Hepatocyte (in vitro differentiated cells): Measurements from ENCODE around the gene ZNF628. TPM values are rescaled to one million over a fixed set of nuclear protein-coding genes. Genes with fewer than 3 reads are reported as not detected.

Experiments
- DNase-seq: peaks from one replicate; pipeline ENCODE4 v3.0.0-alpha.2; 2016; ENCODE audit warnings: low spot score
- H2AFZ ChIP-seq: fragments of 200-600 bp; sonication (generic); 2 replicates; pipeline ENCODE4 v1.6.0; 2016; ENCODE audit warnings: antibody characterized with exemption, mild to moderate bottlenecking
- H3K27ac ChIP-seq: fragments of 200-600 bp; sonication (generic); 2 replicates; pipeline ENCODE4 v1.5.1; 2016; ENCODE audit warnings: mild to moderate bottlenecking
- H3K27me3 ChIP-seq: fragments of 200-600 bp; sonication (generic); 2 replicates; pipeline ENCODE4 v1.6.1; 2016
- H3K36me3 ChIP-seq: fragments of 200-600 bp; sonication (generic); replicated peaks from 2 replicates; pipeline ENCODE4 v1.5.1; 2016; ENCODE audit warnings: low read depth; ENCODE audit not compliant: insufficient read depth
- H3K4me1 ChIP-seq: fragments of 200-600 bp; sonication (generic); 2 replicates; pipeline ENCODE4 v1.5.1; 2016; ENCODE audit warnings: mild to moderate bottlenecking, moderate library complexity; ENCODE audit not compliant: insufficient read depth
- H3K4me2 ChIP-seq: fragments of 200-600 bp; sonication (generic); 2 replicates; pipeline ENCODE4 v1.6.0; 2016
- H3K4me3 ChIP-seq: fragments of 200-600 bp; sonication (generic); 2 replicates; pipeline ENCODE4 v1.5.1; 2016; ENCODE audit warnings: mild to moderate bottlenecking
- H3K79me2 ChIP-seq: fragments of 200-600 bp; sonication (generic); 2 replicates; pipeline ENCODE4 v1.6.0; 2017; ENCODE audit warnings: mild to moderate bottlenecking
- H3K9me2 ChIP-seq: fragments of 200-600 bp; sonication (generic); replicated peaks from 2 replicates; pipeline ENCODE4 v1.6.0; 2017; ENCODE audit warnings: mild to moderate bottlenecking; ENCODE audit not compliant: insufficient read depth
- H3K9me3 ChIP-seq: fragments of 200-600 bp; sonication (generic); 2 replicates; pipeline ENCODE4 v1.5.1; 2016; ENCODE audit warnings: low read depth, mild to moderate bottlenecking
- H4K20me1 ChIP-seq: fragments of 200-600 bp; sonication (generic); 2 replicates; pipeline ENCODE4 v1.6.0; 2016; ENCODE audit warnings: mild to moderate bottlenecking; ENCODE audit not compliant: insufficient read depth, poor library complexity, severe bottlenecking
- CTCF ChIP-seq: fragments of 200-600 bp; sonication (generic); IDR thresholded peaks from 2 replicates; pipeline ENCODE4 v1.5.1; 2016; ENCODE audit warnings: antibody characterized with exemption, mild to moderate bottlenecking; ENCODE audit not compliant: poor library complexity
- EZH2 ChIP-seq: fragments of 200-600 bp; sonication (generic); IDR thresholded peaks from 2 replicates; pipeline ENCODE4 v1.6.1; 2016; ENCODE audit warnings: antibody characterized with exemption, mild to moderate bottlenecking, borderline replicate concordance
- EZH2phosphoT487 ChIP-seq: fragments of 200-600 bp; sonication (generic); IDR thresholded peaks from one replicate; pipeline ENCODE4 v1.6.1; 2018; ENCODE audit warnings: antibody characterized with exemption, mild to moderate bottlenecking, low read depth, moderate library complexity; ENCODE audit not compliant: unreplicated experiment, severe bottlenecking
- WGBS: methylation state at CpG from one replicate; pipeline ENCODE4 v1.1.6; 2016; ENCODE audit warnings: low lambda C conversion rate; ENCODE audit errors: missing lambda C conversion rate; 5-methylcytosine and 5-hydroxymethylcytosine counted together
- polyA plus RNA-seq: library from polyadenylated mRNA; unstranded; fragments of >200 nt; fragmentation: Nextera tagmentation; extraction: Ambion mirVana; gene quantifications from 2 replicates; pipeline ENCODE4 v1.2.1, GENCODE V29; 2016
- total RNA-seq: library from RNA; depleted of rRNA; stranded (reverse); fragments of >200 nt; gene quantifications from 2 replicates; pipeline ENCODE4 v1.2.3, GENCODE V29; 2014

The ZNF628 gene
- total and polyA plus RNA-seq, 2 experiments from 2014 or later, result 1.2 to 4.7 TPM

GRCh38 chr19:55519451-55520311, 43.3 kb downstream of the ZNF628 start:
- 85% methylated on average over 10 of the region's 10 CpGs for WGBS

GRCh38 chr19:55520691-55521292, 44.4 kb downstream of the ZNF628 start:
- Histone ChIP-seq H3K36me3 (no peaks in the 10 kb centered on the region), H4K20me1 (no peaks in the 10 kb centered on the region), H3K4me1 (no peaks in the 10 kb centered on the region), H3K9me3 (no peaks in the 10 kb centered on the region), H3K27ac (no peak overlapping the region), H3K4me2 (no peak overlapping the region), H3K27me3 (peaks cover 5% of the 10 kb centered on the region), H2AFZ (no peak overlapping the region), H3K79me2 (no peaks in the 10 kb centered on the region), H3K4me3 (no peak overlapping the region), H3K9me2 (no peaks in the 10 kb centered on the region)
- TF ChIP-seq CTCF (no peak), EZH2phosphoT487 (no peak), EZH2 (no peak)
- WGBS, result 81% methylated on average over 14 of the region's 14 CpGs
- DNase-seq, result no peak

More at GRCh38 chr19:55519451-55520311, 43.3 kb downstream of the ZNF628 start:
- H3K9me2 ChIP-seq, result no peaks in the 10 kb centered on the region
- H3K27me3 ChIP-seq, result peaks cover under 1% of the 10 kb centered on the region
- H3K36me3 ChIP-seq, result no peaks in the 10 kb centered on the region
- H3K4me3 ChIP-seq, result no peak overlapping the region
- H4K20me1 ChIP-seq, result no peaks in the 10 kb centered on the region
- no peaks in the 10 kb centered on the region for H3K9me3 ChIP-seq
- no peak overlapping the region for H2AFZ ChIP-seq
- H3K4me2 ChIP-seq, result no peak overlapping the region
- H3K79me2 ChIP-seq, result no peaks in the 10 kb centered on the region
- TF ChIP-seq EZH2phosphoT487, result no peak
- H3K27ac ChIP-seq, result no peak overlapping the region
- H3K4me1 ChIP-seq, result no peaks in the 10 kb centered on the region
- no peak for DNase-seq

- no peaks in the 10 kb centered on the region for H3K9me3 ChIP-seq
- no peak overlapping the region for H2AFZ ChIP-seq
- H3K4me1 ChIP-seq, result peaks cover 9% of the 10 kb centered on the region
- H3K4me2 ChIP-seq, result no peak overlapping the region
- no peaks in the 10 kb centered on the region for H3K36me3 ChIP-seq
- H3K79me2 ChIP-seq, result no peaks in the 10 kb centered on the region
- H3K4me3 ChIP-seq, result no peak overlapping the region
- H4K20me1 ChIP-seq, result no peaks in the 10 kb centered on the region
- peaks cover 5% of the 10 kb centered on the region for H3K27me3 ChIP-seq
- no peak for DNase-seq
- WGBS, result 47% methylated on average over 27 of the region's 29 CpGs
- no peak overlapping the region for H3K27ac ChIP-seq
- TF ChIP-seq EZH2phosphoT487, result no peak
- no peaks in the 10 kb centered on the region for H3K9me2 ChIP-seq
Observed at GRCh38 chr19:55525289-55526101, 49.1 kb downstream of the ZNF628 start.

GRCh38 chr19:55526216-55527196, 50.1 kb downstream of the ZNF628 start:
- WGBS, result 38% methylated on average over 34 of the region's 35 CpGs
- Histone ChIP-seq H3K4me3 (no peak overlapping the region), H3K36me3 (no peaks in the 10 kb centered on the region), H3K9me2 (no peaks in the 10 kb centered on the region), H4K20me1 (no peaks in the 10 kb centered on the region), H3K4me2 (peak overlapping the region; percentile 33), H3K27me3 (peaks cover 5% of the 10 kb centered on the region), H3K79me2 (no peaks in the 10 kb centered on the region), H3K27ac (no peak overlapping the region), H3K4me1 (peaks cover 9% of the 10 kb centered on the region), H2AFZ (no peak overlapping the region), H3K9me3 (no peaks in the 10 kb centered on the region)
- peak; percentile 75 for DNase-seq
- TF ChIP-seq CTCF (no peak), EZH2phosphoT487 (no peak), EZH2 (no peak)
